PC-3 (cell line): ENCODE data around the gene ABLIM3. TPM values are rescaled to one million over a fixed set of nuclear protein-coding genes. Genes with fewer than 3 reads are reported as not detected.

ENCODE experiments used
- ATAC-seq: fragments of 200-7000 bp; cut with Tn5 transposase; 2 replicates; pipeline ENCODE4 v1.9.1; 2020; ENCODE audit warnings: mild to moderate bottlenecking, moderate library complexity
- BruUV-seq: library from RNA; stranded (reverse); fragments of 400-500 nt; replicated peaks from 2 replicates; lab custom pipeline; 2021; lab: Mats Ljungman, UMichigan
- CTCF ChIA-PET: fragments of 300-600 bp; sonication (Branson Sonifier 250); formaldehyde crosslinking; loops from one replicate; lab custom pipeline; 2022; ENCODE audit warnings: antibody characterized with exemption; lab: Charles Lee
- POLR2A ChIA-PET: fragments of 300-600 bp; sonication (Branson Sonifier 250); formaldehyde crosslinking; loops from one replicate; lab custom pipeline; 2022; ENCODE audit warnings: antibody characterized with exemption; ENCODE audit not compliant: unreplicated experiment; lab: Charles Lee
- DNase-seq: peaks from one replicate; pipeline ENCODE4 v3.0.0-alpha.2; 2015
- H2AFZ ChIP-seq: fragments of 300-600 bp; sonication (generic); 2 replicates; pipeline ENCODE4 v1.6.0; 2016; ENCODE audit warnings: antibody characterized with exemption, low read length
- H3F3A ChIP-seq: fragments of 300-600 bp; sonication (generic); one replicate; pipeline ENCODE4 v1.6.0; 2017; ENCODE audit warnings: antibody characterized with exemption, low read length, control low read depth, mild to moderate bottlenecking; ENCODE audit not compliant: unreplicated experiment
- H3K27ac ChIP-seq: fragments of 300-600 bp; sonication (generic); 2 replicates; pipeline ENCODE4 v1.5.1; 2016; ENCODE audit warnings: mild to moderate bottlenecking, low read length
- H3K27me3 ChIP-seq: fragments of 300-600 bp; sonication (generic); 2 replicates; pipeline ENCODE4 v1.6.1; 2016; ENCODE audit warnings: low read length, mixed read lengths
- H3K36me3 ChIP-seq: fragments of 300-600 bp; sonication (generic); 2 replicates; pipeline ENCODE4 v1.6.1; 2016; ENCODE audit warnings: low read depth, mixed run types, low read length, mixed read lengths
- H3K4me1 ChIP-seq: fragments of 300-600 bp; sonication (generic); 2 replicates; pipeline ENCODE4 v1.5.1; 2016; ENCODE audit warnings: low read length; ENCODE audit not compliant: insufficient read depth
- H3K4me2 ChIP-seq: fragments of 300-600 bp; sonication (generic); 2 replicates; pipeline ENCODE4 v1.6.0; 2016; ENCODE audit warnings: low read length
- H3K4me3 ChIP-seq: fragments of 300-600 bp; sonication (generic); 2 replicates; pipeline ENCODE4 v1.5.1; 2016; ENCODE audit warnings: mild to moderate bottlenecking, low read length, mixed read lengths
- H3K79me2 ChIP-seq: fragments of 300-600 bp; sonication (generic); 2 replicates; pipeline ENCODE4 v1.6.1; 2017; ENCODE audit warnings: low read length, mixed read lengths
- H3K9ac ChIP-seq: fragments of 300-600 bp; sonication (generic); 2 replicates; pipeline ENCODE4 v1.6.0; 2016; ENCODE audit warnings: mild to moderate bottlenecking, low read length
- H3K9me2 ChIP-seq: fragments of 300-600 bp; sonication (generic); replicated peaks from 2 replicates; pipeline ENCODE4 v1.6.1; 2016; ENCODE audit warnings: mixed run types, low read length, mixed read lengths
- H3K9me3 ChIP-seq: fragments of 300-600 bp; sonication (generic); 2 replicates; pipeline ENCODE4 v1.6.1; 2016; ENCODE audit warnings: low read length, mixed read lengths
- H4K20me1 ChIP-seq: fragments of 300-600 bp; sonication (generic); 2 replicates; pipeline ENCODE4 v1.6.1; 2016; ENCODE audit warnings: low read length, mixed read lengths
- EZH2 ChIP-seq: fragments of 300-600 bp; sonication (generic); IDR thresholded peaks from one replicate; pipeline ENCODE4 v1.6.1; 2017; ENCODE audit warnings: antibody characterized with exemption, mild to moderate bottlenecking, low read length; ENCODE audit not compliant: unreplicated experiment
- EZH2phosphoT487 ChIP-seq: fragments of 300-600 bp; sonication (generic); IDR thresholded peaks from 2 replicates; pipeline ENCODE4 v1.6.1; 2018; ENCODE audit warnings: mild to moderate bottlenecking, antibody characterized with exemption, low read length, borderline replicate concordance
- intact Hi-C: fragments of 100-400 bp; cut with micrococcal nuclease; formaldehyde crosslinking; loops from 2 replicates; pipeline ENCODE4 v1.9.0; 2023
- total RNA-seq: library from RNA; depleted of rRNA; stranded (reverse); fragments of >200 nt; gene quantifications from 2 replicates; pipeline ENCODE4 v1.2.3, GENCODE V29; 2014
- TF ChIP-seq, protein P1 (sequence below): fragments of 300-600 bp; sonication (generic); conservative IDR thresholded peaks from 2 replicates; pipeline ENCODE4 v1.5.1; 2017; ENCODE audit warnings: antibody characterized with exemption, low read depth, mild to moderate bottlenecking, low read length

ABLIM3 gene
- total RNA-seq, 1 experiment from 2014 or later, result 43.6 TPM

DNA sequence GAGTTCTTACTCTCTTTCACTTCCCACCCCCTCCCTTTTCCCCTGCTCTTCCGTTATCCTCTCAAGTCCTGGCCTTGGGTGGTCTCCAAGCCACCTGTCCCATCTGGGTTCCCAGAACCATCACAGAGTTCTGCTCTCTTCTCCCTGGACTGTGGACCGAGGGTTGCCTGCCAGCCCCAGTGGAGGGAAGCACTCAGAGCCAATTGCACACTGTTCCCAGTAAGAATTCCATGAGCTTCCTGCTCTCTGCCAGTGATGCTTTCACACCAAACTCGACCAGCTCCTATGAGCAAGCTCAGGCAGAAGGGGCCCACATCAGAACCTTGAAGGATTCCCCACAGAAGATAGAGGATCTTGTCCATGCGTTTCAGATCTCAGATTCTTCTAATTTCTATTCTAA, 110.3 kb downstream of the ABLIM3 start:
- no peak overlapping the region for H3K4me3 ChIP-seq
- H4K20me1 ChIP-seq, result no peaks in the 10 kb centered on the region
- no peak for TF ChIP-seq EZH2phosphoT487
- TF ChIP-seq, protein P1, sequence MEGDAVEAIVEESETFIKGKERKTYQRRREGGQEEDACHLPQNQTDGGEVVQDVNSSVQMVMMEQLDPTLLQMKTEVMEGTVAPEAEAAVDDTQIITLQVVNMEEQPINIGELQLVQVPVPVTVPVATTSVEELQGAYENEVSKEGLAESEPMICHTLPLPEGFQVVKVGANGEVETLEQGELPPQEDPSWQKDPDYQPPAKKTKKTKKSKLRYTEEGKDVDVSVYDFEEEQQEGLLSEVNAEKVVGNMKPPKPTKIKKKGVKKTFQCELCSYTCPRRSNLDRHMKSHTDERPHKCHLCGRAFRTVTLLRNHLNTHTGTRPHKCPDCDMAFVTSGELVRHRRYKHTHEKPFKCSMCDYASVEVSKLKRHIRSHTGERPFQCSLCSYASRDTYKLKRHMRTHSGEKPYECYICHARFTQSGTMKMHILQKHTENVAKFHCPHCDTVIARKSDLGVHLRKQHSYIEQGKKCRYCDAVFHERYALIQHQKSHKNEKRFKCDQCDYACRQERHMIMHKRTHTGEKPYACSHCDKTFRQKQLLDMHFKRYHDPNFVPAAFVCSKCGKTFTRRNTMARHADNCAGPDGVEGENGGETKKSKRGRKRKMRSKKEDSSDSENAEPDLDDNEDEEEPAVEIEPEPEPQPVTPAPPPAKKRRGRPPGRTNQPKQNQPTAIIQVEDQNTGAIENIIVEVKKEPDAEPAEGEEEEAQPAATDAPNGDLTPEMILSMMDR, result no peak
- no peaks in the 10 kb centered on the region for H3K27me3 ChIP-seq
- no peak for DNase-seq
- no peaks in the 10 kb centered on the region for H3K9me3 ChIP-seq
- no peak for ATAC-seq
- no peaks in the 10 kb centered on the region for H3F3A ChIP-seq
- no TSS peak for BruUV-seq
- no peak overlapping the region for H3K27ac ChIP-seq
- no peaks in the 10 kb centered on the region for H3K9me2 ChIP-seq
- no peak overlapping the region for H3K4me2 ChIP-seq
- H3K9ac ChIP-seq, result no peak overlapping the region
- POLR2A ChIA-PET, result no interaction called here
- intact Hi-C loops, result no loop called here
- H2AFZ ChIP-seq, result no peak overlapping the region
- H3K4me1 ChIP-seq, result no peaks in the 10 kb centered on the region
- CTCF ChIA-PET, result no interaction called here
- H3K79me2 ChIP-seq, result no peaks in the 10 kb centered on the region
- H3K36me3 ChIP-seq, result peaks cover 12% of the 10 kb centered on the region

DNA sequence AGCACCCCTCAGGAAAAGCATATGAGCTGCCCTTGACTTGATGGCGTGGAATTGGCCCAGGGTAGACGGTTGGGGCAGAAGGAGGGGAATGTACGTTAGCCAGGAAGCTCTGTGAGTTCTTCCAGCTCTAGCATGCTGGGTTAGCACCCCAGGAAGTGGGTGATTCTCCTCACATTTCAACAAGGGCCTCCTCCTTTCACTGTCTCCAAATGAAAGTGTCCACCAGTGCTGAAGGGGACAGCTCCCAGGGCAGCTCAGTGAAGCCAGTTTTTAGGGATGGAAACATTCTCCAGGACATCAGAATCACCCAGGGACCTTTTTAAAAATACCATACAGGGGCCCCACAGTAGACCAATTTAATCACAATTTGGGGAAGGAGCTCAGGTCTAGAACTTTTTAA, 113.2 kb downstream of the ABLIM3 start:
- Histone ChIP-seq H3K4me1 (no peaks in the 10 kb centered on the region), H3K4me3 (no peak overlapping the region), H3F3A (no peaks in the 10 kb centered on the region), H4K20me1 (no peaks in the 10 kb centered on the region), H2AFZ (no peak overlapping the region), H3K79me2 (no peaks in the 10 kb centered on the region), H3K27me3 (no peaks in the 10 kb centered on the region), H3K36me3 (no peaks in the 10 kb centered on the region), H3K4me2 (no peak overlapping the region), H3K27ac (no peak overlapping the region), H3K9me3 (no peaks in the 10 kb centered on the region), H3K9ac (no peak overlapping the region), H3K9me2 (no peaks in the 10 kb centered on the region)
- peak; percentile 45 for DNase-seq
- intact Hi-C loops, result no loop called here
- POLR2A ChIA-PET, result no interaction called here
- no peak for TF ChIP-seq EZH2phosphoT487
- TF ChIP-seq, protein P1, result no peak
- TF ChIP-seq EZH2, result no peak
- BruUV-seq, result no TSS peak
- ATAC-seq, result peak; percentile 62
- CTCF ChIA-PET, result no interaction called here

DNA sequence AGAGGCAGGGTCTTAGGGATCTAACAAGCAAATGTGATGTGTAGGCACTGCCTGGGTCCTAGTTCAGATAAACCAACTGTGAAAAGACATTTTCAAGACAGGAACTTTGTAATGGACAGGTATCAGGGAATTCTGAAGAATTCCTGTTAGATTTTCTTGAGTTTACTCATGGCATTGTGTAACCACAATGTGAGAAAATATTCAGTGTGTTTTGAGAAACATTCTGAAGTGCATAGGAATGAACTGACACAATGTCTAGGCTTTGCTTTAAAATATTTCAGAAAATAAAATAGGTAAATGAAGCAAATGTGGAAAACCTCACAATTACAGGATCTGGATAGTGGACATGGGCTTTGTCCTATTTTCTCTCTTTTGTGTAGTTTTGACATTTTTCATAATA, 115.2 kb downstream of the ABLIM3 start:
- Histone ChIP-seq H4K20me1 (no peaks in the 10 kb centered on the region), H3K27me3 (no peaks in the 10 kb centered on the region), H3K27ac (no peak overlapping the region), H3K9ac (no peak overlapping the region), H3F3A (no peaks in the 10 kb centered on the region), H3K36me3 (no peaks in the 10 kb centered on the region), H3K79me2 (no peaks in the 10 kb centered on the region), H2AFZ (no peak overlapping the region), H3K9me2 (no peaks in the 10 kb centered on the region), H3K4me1 (no peaks in the 10 kb centered on the region), H3K9me3 (no peaks in the 10 kb centered on the region), H3K4me3 (no peak overlapping the region), H3K4me2 (no peak overlapping the region)
- ChIA-PET POLR2A (no interaction called here), CTCF (no interaction called here)
- DNase-seq (no peak), ATAC-seq (no peak)
- BruUV-seq, result no TSS peak
- TF ChIP-seq, protein P1, result no peak
- TF ChIP-seq EZH2 (no peak), EZH2phosphoT487 (no peak)
- intact Hi-C loops, result no loop called here
